ENCODE measurements around the gene ZNF697.
"Not testable (repeated sequence)": the region's sequence is repeated elsewhere in the genome, so short reads cannot be mapped to it uniquely, and the experiment has no call there.

The ZNF697 gene

DNA sequence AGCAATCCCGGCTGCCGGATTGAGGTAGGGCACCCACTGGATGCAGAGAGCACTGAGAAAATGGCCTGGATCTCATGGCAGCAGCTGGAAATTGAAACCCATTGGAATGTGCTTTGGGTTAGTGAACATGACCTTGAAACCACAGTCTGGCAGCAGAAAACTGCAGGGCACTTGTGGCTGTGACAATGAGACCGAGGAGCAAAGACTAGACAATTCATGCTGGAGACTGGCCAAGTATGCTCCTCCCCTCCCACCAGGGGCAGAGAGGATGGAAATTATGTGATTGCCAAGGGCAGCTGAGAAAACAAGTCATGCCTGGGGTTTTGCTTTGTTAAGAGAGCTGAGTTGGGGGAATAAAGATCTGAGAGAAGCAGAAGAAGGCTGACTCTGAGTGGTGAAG lies 60.7 kb downstream of the ZNF697 start:
- H3K27me3 ChIP-seq (ENCODE audit: insufficient read depth, low read length, poor library complexity): no peaks in the 10 kb centered on the region
- H3K9ac ChIP-seq (ENCODE audit: low read length): no peak overlapping the region
- no peak overlapping the region for H3K27ac ChIP-seq (ENCODE audit: low read depth, low read length)
- no peak overlapping the region for H2AK5ac ChIP-seq (ENCODE audit: low read length)
- H3K4me1 ChIP-seq (ENCODE audit: control insufficient read depth, low read depth, low read length): no peaks in the 10 kb centered on the region
- H3K79me1 ChIP-seq (ENCODE audit: low read length): no peaks in the 10 kb centered on the region
- no peak overlapping the region for H4K5ac ChIP-seq (ENCODE audit: low read length)
- H3K36me3 ChIP-seq (ENCODE audit: control insufficient read depth, insufficient read depth, low read length): no peaks in the 10 kb centered on the region
- no peaks in the 10 kb centered on the region for H3K79me2 ChIP-seq (ENCODE audit: control insufficient read depth, insufficient read depth, low read length)
- H3K4me3 ChIP-seq (ENCODE audit: low read length): no peak overlapping the region
- WGBS (ENCODE audit: extremely low coverage, insufficient coverage, low lambda C conversion rate): no CpG with 5 or more reads among the region's 3 CpGs
- H3K18ac ChIP-seq (ENCODE audit: low read length): no peak overlapping the region
- H3K4ac ChIP-seq (ENCODE audit: low read depth, low read length): no peak overlapping the region
- no peak overlapping the region for H3K4me2 ChIP-seq (ENCODE audit: low read length)
- no peak overlapping the region for H2BK5ac ChIP-seq (ENCODE audit: low read length)
- no peak overlapping the region for H2BK15ac ChIP-seq (replicated peaks; ENCODE audit: low read depth)
- no peak overlapping the region for H4K8ac ChIP-seq (ENCODE audit: low read depth, low read length)
- H3K56ac ChIP-seq (ENCODE audit: low read length): no peak overlapping the region
- no peak overlapping the region for H2BK120ac ChIP-seq (ENCODE audit: low read depth, low read length)
- DNase-seq: no peak
- no peak overlapping the region for H3K23ac ChIP-seq (ENCODE audit: low read length)

DNA sequence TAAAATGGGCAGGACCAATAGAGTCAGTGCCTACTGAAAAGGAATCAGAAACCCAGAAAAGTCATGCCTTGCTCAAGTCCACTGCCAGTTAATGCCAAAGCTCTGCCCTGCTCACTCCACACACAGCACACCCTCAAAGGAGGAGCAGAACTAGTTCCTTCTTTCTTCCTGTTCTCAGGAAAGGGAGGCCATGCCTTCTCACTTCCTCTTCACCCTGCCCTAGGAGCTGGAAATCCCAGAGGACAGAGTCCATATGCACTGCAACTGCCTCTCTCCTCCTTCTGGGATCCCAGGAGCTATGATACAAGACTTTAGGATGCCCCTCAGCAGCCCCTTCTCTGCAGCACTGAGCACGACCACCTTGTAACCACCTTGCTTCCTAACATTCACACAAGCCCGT lies 62.3 kb downstream of the ZNF697 start:
- not testable (repeated sequence) for H2AK5ac ChIP-seq (ENCODE audit: low read length); H3K9ac ChIP-seq (ENCODE audit: low read length); H2BK120ac ChIP-seq (ENCODE audit: low read depth, low read length); H3K4me2 ChIP-seq (ENCODE audit: low read length); H3K79me1 ChIP-seq (ENCODE audit: low read length); H3K56ac ChIP-seq (ENCODE audit: low read length); H3K36me3 ChIP-seq (ENCODE audit: control insufficient read depth, insufficient read depth, low read length); H2BK5ac ChIP-seq (ENCODE audit: low read length); H3K4me1 ChIP-seq (ENCODE audit: control insufficient read depth, low read depth, low read length); H3K79me2 ChIP-seq (ENCODE audit: control insufficient read depth, insufficient read depth, low read length); H3K4ac ChIP-seq (ENCODE audit: low read depth, low read length); H4K8ac ChIP-seq (ENCODE audit: low read depth, low read length); H3K4me3 ChIP-seq (ENCODE audit: low read length); H4K5ac ChIP-seq (ENCODE audit: low read length); H3K27ac ChIP-seq (ENCODE audit: low read depth, low read length); DNase-seq; H3K27me3 ChIP-seq (ENCODE audit: insufficient read depth, low read length, poor library complexity); H2BK15ac ChIP-seq (replicated peaks; ENCODE audit: low read depth); H3K18ac ChIP-seq (ENCODE audit: low read length); H3K23ac ChIP-seq (ENCODE audit: low read length)
- WGBS (ENCODE audit: extremely low coverage, insufficient coverage, low lambda C conversion rate): no CpG with 5 or more reads among the region's 2 CpGs

DNA sequence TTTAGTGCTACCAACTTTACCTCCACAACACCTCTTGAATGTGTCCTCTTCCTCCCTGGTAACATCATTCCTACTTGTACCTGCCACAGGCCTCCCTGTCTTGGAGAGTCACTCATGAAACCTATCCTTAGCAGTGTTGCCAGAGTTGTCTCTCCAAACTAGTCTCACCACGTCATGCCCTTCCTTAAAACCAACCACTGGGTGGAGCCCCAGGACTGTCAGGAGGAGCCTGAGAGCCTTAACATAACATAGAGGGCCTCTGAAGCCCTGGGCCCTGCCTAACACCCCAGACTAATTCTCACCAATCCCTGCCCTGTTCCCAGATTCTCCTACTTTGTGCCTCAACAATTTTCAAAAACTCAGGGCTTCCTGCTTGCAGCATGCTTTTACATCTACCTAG lies 65.3 kb downstream of the ZNF697 start:
- Histone ChIP-seq H2AK5ac (ENCODE audit: low read length) (no peak overlapping the region), H3K36me3 (ENCODE audit: control insufficient read depth, insufficient read depth, low read length) (no peaks in the 10 kb centered on the region), H3K4me1 (ENCODE audit: control insufficient read depth, low read depth, low read length) (no peaks in the 10 kb centered on the region), H3K56ac (ENCODE audit: low read length) (no peak overlapping the region), H2BK5ac (ENCODE audit: low read length) (no peak overlapping the region), H3K4ac (ENCODE audit: low read depth, low read length) (no peak overlapping the region), H3K18ac (ENCODE audit: low read length) (no peak overlapping the region), H3K79me1 (ENCODE audit: low read length) (no peaks in the 10 kb centered on the region), H3K4me3 (ENCODE audit: low read length) (no peak overlapping the region), H3K27me3 (ENCODE audit: insufficient read depth, low read length, poor library complexity) (no peaks in the 10 kb centered on the region), H3K27ac (ENCODE audit: low read depth, low read length) (no peak overlapping the region), H3K23ac (ENCODE audit: low read length) (no peak overlapping the region), H3K4me2 (ENCODE audit: low read length) (no peak overlapping the region), H4K5ac (ENCODE audit: low read length) (no peak overlapping the region), H4K8ac (ENCODE audit: low read depth, low read length) (no peak overlapping the region), H3K79me2 (ENCODE audit: control insufficient read depth, insufficient read depth, low read length) (no peaks in the 10 kb centered on the region), H2BK15ac (replicated peaks; ENCODE audit: low read depth) (no peak overlapping the region), H2BK120ac (ENCODE audit: low read depth, low read length) (no peak overlapping the region), H3K9ac (ENCODE audit: low read length) (no peak overlapping the region)
- no CpG with 5 or more reads among the region's 1 CpG for WGBS (ENCODE audit: extremely low coverage, insufficient coverage, low lambda C conversion rate)
- DNase-seq: peak; percentile 83

DNA sequence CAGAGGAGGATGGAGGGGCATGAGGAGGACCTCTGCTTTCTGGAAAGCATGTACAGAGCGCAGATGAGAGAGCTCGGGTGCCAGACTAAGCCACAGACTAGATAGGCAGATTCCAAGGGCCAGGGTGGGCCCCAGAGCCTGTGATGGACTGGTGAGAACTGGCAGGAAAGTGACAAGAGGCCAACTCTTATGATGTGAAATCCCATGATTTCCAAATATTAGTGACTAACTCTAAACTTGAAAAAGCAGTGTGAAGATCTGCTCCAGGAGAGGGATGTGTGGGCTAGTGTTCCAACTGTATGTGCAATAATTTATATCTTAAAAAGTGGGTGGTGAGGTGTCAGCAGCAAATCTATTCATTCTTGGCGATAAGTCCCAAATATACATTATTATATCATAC lies 67.0 kb downstream of the ZNF697 start:
- H2BK5ac ChIP-seq (ENCODE audit: low read length); H3K27me3 ChIP-seq (ENCODE audit: insufficient read depth, low read length, poor library complexity); H4K5ac ChIP-seq (ENCODE audit: low read length); H4K8ac ChIP-seq (ENCODE audit: low read depth, low read length); H3K4me1 ChIP-seq (ENCODE audit: control insufficient read depth, low read depth, low read length); H3K4me2 ChIP-seq (ENCODE audit: low read length); H2BK15ac ChIP-seq (replicated peaks; ENCODE audit: low read depth); H3K4ac ChIP-seq (ENCODE audit: low read depth, low read length); H2BK120ac ChIP-seq (ENCODE audit: low read depth, low read length); H3K23ac ChIP-seq (ENCODE audit: low read length); H3K9ac ChIP-seq (ENCODE audit: low read length); H3K27ac ChIP-seq (ENCODE audit: low read depth, low read length); H3K18ac ChIP-seq (ENCODE audit: low read length); H3K79me1 ChIP-seq (ENCODE audit: low read length); H3K36me3 ChIP-seq (ENCODE audit: control insufficient read depth, insufficient read depth, low read length); H2AK5ac ChIP-seq (ENCODE audit: low read length); DNase-seq; H3K4me3 ChIP-seq (ENCODE audit: low read length); H3K56ac ChIP-seq (ENCODE audit: low read length); H3K79me2 ChIP-seq (ENCODE audit: control insufficient read depth, insufficient read depth, low read length): not testable (repeated sequence)
- no CpG with 5 or more reads among the region's 3 CpGs for WGBS (ENCODE audit: extremely low coverage, insufficient coverage, low lambda C conversion rate)

DNA sequence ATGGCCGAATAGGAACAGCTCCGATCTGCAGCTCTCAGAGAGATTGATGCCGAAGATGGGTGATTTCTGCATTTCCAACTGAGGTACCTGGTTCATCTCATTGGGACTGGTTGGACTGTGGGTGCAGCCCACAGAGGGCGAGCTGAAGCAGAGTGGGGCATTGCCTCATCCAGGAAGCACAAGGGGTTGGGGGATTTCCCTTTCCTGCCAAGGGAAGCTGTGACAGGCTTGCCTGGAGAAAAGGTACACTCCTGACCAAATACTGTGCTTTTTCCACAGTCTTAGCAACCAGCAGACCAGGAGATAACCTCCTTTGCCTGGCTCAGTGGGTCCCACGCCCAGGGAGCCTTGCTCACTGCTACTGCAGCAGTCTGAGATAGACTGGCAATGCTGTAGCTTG lies 74.2 kb downstream of the ZNF697 start:
- Histone ChIP-seq H2BK120ac (ENCODE audit: low read depth, low read length) (no peak overlapping the region), H2BK5ac (ENCODE audit: low read length) (no peak overlapping the region), H2AK5ac (ENCODE audit: low read length) (no peak overlapping the region), H3K9ac (ENCODE audit: low read length) (no peak overlapping the region), H3K18ac (ENCODE audit: low read length) (no peak overlapping the region), H3K4me3 (ENCODE audit: low read length) (no peak overlapping the region), H3K4me2 (ENCODE audit: low read length) (no peak overlapping the region), H3K56ac (ENCODE audit: low read length) (no peak overlapping the region), H3K4me1 (ENCODE audit: control insufficient read depth, low read depth, low read length) (no peaks in the 10 kb centered on the region), H3K79me1 (ENCODE audit: low read length) (no peaks in the 10 kb centered on the region), H3K23ac (ENCODE audit: low read length) (no peak overlapping the region), H4K5ac (ENCODE audit: low read length) (no peak overlapping the region), H3K36me3 (ENCODE audit: control insufficient read depth, insufficient read depth, low read length) (no peaks in the 10 kb centered on the region), H3K27me3 (ENCODE audit: insufficient read depth, low read length, poor library complexity) (no peaks in the 10 kb centered on the region), H3K27ac (ENCODE audit: low read depth, low read length) (no peak overlapping the region), H3K79me2 (ENCODE audit: control insufficient read depth, insufficient read depth, low read length) (no peaks in the 10 kb centered on the region), H2BK15ac (replicated peaks; ENCODE audit: low read depth) (no peak overlapping the region), H4K8ac (ENCODE audit: low read depth, low read length) (no peak overlapping the region), H3K4ac (ENCODE audit: low read depth, low read length) (no peak overlapping the region)
- no peak for DNase-seq
- no CpG with 5 or more reads among the region's 5 CpGs for WGBS (ENCODE audit: extremely low coverage, insufficient coverage, low lambda C conversion rate)

DNA sequence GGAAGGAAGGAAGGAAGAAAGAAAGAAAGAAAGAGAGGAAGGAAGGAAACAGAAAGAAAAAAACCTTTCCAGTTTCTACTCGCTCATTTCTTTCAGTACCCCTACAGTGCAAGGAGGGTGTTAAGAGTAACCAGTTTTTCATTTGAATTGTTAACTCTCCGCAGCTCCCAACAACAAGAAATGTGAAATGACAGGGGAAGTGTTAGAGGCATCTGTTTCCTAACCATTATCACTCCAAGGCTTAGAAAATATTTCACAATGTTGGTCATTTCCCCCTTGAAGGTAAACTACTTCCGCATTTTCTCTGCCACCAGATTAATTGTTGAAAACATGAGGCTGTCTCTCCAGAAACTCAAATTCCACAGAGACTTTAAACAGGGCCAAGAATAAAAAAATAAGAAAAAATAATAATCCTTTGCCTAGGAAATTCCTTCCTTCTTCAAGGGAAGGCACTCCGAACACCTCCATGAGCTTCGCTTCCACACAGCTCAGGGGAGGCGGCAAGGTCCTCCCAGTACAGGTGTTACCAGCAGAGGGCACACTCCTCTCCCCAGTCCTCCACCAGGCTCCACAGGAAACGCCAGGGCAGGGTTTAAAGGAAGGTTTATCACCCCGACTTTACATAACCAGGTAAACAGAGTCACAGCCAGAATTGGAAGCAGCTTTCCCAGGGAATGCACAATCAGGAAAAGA lies 78.0 kb downstream of the ZNF697 start:
- H2BK15ac ChIP-seq (replicated peaks; ENCODE audit: low read depth); H3K23ac ChIP-seq (ENCODE audit: low read length); H3K79me1 ChIP-seq (ENCODE audit: low read length); H3K27me3 ChIP-seq (ENCODE audit: insufficient read depth, low read length, poor library complexity); H3K4me1 ChIP-seq (ENCODE audit: control insufficient read depth, low read depth, low read length); H4K5ac ChIP-seq (ENCODE audit: low read length); H3K56ac ChIP-seq (ENCODE audit: low read length); H3K36me3 ChIP-seq (ENCODE audit: control insufficient read depth, insufficient read depth, low read length); H2BK120ac ChIP-seq (ENCODE audit: low read depth, low read length); H2BK5ac ChIP-seq (ENCODE audit: low read length); H3K27ac ChIP-seq (ENCODE audit: low read depth, low read length); H3K4me3 ChIP-seq (ENCODE audit: low read length); H4K8ac ChIP-seq (ENCODE audit: low read depth, low read length); H3K4me2 ChIP-seq (ENCODE audit: low read length); H3K9ac ChIP-seq (ENCODE audit: low read length); H3K18ac ChIP-seq (ENCODE audit: low read length); H3K4ac ChIP-seq (ENCODE audit: low read depth, low read length); H3K79me2 ChIP-seq (ENCODE audit: control insufficient read depth, insufficient read depth, low read length); H2AK5ac ChIP-seq (ENCODE audit: low read length): not testable (repeated sequence)
- WGBS (ENCODE audit: extremely low coverage, insufficient coverage, low lambda C conversion rate): no CpG with 5 or more reads among the region's 8 CpGs
- DNase-seq: peak; percentile 17
